Tongue (tissue), 2 donors: Measurements from ENCODE around the gene CPAMD8. TPM values are rescaled to one million over a fixed set of nuclear protein-coding genes. Genes with fewer than 3 reads are reported as not detected.
"Not testable (repeated sequence)": the region's sequence is repeated elsewhere in the genome, so short reads cannot be mapped to it uniquely, and the experiment has no call there.

Experiments
- DNase-seq: peaks from one replicate; pipeline ENCODE4 v3.0.0-alpha.2; 2015
- total RNA-seq: library from RNA; depleted of rRNA; stranded (reverse); fragments of >200 nt; gene quantifications from one replicate; pipeline ENCODE4 v1.2.3, GENCODE V29; 2014

The CPAMD8 gene
- total RNA-seq, 1 donor from 2014 or later, result 6.2 TPM

DNA sequence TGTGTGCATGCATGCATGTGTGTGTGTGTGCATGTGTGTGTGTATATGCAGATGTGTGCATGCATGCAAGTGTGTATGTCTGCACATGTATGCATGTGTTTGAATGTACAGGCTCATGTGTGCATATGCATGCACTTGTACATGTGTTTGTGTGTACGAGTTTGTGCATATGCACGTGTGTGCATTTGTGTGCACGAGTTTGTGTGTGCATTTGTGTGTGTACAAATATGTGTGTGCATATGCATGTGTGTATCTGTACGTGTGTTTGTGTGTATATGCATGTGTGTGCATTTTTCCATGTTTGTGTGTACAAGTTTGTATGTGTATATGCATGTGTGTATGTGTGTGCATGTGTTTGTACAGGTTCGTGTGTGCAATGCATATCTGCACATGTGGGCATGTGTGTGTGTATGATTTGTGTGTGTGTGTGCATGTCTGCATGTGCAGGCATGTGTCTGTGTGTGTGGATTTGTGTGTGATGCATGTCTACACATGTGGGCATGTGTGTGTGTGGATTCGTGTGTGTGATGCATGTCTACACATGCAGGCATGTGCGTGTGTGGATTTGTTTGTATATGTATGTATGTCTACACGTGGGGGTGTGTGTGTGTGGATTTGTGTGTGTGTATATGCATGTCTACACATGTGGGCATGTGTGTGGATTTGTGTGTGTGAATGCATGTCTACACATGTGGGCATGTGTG, 80.7 kb downstream of the CPAMD8 start:
- no peak for DNase-seq

- DNase-seq, result no peak
These were observed 81.3 kb downstream of the CPAMD8 start for GRCh38 chr19:16945364-16945714.

DNA sequence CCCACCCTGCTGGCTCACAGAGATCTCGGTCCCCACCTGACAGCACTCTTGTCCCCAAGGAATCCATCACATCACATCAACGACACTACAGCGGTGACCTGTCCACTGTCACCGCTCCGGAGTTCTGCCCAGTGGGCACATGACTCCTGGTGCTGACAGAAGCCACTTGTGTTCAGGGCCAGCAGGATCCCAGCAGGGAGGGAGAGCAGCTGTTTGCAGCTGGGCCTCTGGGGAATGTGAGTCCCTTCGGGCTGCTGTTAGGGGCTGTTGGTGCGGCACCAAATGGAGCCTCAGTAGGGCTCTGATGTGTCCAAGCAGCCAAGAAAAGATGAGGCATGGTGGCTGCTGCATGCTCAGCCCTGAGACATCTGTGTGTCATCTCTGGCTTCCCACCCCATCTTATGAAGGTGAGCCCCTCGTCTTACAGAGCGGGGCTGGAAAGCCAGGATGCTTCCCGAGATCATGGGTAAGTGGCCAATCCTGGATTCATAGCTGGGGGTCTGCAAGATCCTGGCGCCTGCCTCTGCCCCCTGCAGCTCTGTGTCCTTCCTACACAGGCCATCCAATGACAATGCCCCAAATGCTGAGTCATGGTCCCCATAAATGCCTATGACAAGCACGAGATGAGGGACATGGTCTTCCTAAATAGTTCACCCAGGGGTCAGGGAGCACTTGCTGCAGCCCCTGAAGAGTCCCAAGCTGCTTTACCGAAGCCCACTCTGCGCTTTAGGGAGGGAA, 81.8 kb downstream of the CPAMD8 start:
- DNase-seq, result no peak

GRCh38 chr19:16943942-16944625, 82.5 kb downstream of the CPAMD8 start:
- DNase-seq, result no peak

GRCh38 chr19:16943090-16943489, 83.5 kb downstream of the CPAMD8 start:
- DNase-seq, result not testable (repeated sequence)

DNA sequence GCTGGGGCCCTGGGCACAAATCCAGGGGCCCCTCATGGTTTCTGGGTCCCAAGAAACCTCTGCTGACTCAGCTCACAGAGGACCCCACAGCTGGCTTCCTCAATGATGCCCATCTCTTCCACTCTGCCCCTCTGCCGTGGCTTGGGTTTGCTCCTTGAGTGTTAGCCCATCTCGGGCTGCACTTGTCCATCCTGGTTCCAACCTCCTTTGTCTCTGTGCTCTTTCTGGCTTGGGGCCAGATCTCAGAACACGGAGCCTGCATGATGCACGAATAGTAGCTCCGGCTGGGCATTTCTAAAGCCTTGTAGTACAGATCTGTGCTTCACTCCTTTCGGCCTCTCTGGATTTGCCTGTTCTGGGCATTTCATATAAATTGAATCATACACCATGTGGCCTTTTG, 84.0 kb downstream of the CPAMD8 start:
- no peak for DNase-seq

GRCh38 chr19:16940626-16941025, 86.0 kb downstream of the CPAMD8 start:
- DNase-seq, result no peak

DNA sequence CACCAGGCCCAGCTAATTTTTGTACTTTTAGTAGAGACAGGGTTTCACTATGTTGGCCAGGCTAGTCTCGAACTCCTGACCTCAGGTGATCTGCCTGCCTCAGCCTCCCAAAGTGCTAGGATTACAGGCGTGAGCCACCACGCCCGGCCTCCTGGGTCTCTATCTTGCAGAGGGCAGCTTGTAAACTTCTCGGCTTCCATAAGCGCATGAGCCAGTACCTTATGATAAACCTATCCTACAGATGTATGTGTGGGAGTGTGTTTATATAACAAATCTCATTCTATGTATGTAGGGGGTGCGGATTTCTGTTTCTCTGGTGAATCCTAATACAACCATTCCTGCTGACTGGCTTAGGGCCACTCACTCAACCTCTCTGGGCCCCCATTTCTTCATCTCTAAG, 86.5 kb downstream of the CPAMD8 start:
- not testable (repeated sequence) for DNase-seq

DNA sequence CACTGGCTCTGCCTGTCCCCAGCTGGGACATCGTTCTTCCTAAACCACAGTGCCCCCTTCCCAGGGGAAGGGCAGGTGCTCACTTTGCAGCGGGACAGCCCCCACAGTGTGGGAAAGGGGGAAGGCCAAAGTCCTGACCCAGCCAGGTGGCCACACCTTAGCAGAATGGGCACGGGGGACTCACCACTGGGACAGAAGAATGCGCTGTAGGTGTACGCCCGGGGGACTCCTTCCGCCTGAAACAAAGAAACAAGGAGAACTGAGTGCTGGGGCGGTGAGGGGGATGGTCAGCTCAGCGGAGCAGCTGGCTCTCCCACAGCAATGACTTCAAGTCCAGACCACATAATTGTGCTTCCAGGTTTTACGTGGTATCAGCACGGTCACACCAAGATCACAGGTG, 88.4 kb downstream of the CPAMD8 start:
- DNase-seq, result no peak

- not testable (repeated sequence) for DNase-seq
These were observed 88.8 kb downstream of the CPAMD8 start for GRCh38 chr19:16937796-16938195.

DNA sequence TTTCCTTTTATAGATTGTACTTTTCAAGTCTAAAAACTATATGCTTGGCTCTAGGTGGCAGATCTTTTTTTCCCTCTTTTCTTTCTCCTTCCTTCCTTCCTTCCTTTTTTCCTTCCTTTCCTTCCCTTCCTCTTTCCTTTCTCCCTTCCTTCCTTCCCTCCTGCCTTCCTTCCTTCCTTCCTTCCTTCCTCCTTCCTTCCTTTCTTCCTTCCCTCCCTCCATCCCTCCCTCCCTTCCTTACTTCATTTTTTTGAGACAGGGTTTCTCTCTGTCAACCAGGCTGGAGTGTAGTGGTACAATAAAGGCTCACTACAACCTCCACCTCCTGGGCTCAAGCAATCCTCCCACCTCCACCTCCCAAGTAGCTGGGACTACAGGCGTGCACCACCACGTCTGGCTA, 89.7 kb downstream of the CPAMD8 start:
- no peak for DNase-seq

DNA sequence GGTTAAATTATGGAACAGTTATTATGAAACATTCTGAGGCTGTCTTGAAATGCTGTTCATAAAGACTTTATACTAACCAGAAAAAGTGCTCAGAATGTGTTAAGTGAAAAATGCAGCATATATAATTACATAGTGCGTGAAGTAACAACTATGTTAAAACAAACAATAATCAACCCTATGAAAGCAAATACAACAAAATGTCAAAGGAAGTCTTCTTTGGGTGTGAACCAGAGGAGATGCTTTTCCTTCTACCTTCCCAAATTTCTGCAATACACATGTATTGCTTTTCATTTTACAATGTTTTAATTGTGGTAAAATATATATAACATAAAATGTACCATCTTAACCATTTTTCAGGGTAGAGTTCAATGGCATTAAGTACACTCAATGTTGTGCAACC, 92.1 kb downstream of the CPAMD8 start:
- no peak for DNase-seq

DNA sequence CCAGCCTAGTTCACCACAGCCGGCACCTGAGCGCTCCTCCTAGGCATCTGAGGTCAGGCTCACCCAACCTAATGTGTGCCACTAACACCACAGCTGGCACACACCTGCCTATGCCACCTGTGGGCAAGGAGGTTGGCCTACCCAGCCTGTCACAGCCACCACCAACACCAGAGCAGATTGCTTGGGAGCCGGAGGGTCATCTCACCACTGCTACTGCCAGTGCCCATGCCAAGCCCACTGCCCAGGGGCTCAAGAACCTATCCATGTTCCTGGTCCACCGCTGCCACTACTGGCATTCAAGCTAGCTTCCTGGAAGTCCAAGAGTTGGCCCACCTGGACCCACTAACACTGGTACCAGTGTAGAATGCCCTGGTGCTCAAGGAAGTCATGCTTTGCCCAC, 95.3 kb downstream of the CPAMD8 start:
- DNase-seq, result no peak

DNA sequence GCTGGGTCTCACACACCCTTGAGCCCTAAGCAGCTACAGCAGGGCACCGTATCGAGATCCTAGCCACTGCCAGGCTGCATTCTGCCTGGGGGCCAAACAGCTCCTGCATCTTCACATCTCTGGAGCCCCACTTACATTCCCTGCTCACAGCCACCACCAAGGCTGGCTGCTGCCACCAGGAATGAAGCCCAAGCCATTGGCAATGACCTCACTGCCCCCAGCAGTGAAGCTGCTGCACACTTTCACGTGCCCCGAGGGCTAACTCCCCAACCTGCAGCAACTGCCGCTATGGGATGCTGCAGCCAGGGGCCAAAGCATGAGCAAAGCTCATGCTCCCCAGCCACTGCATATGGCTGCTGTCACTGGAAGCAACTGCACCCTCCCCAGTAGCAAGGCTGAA, 95.9 kb downstream of the CPAMD8 start:
- no peak for DNase-seq

GRCh38 chr19:16928916-16929315, 97.7 kb downstream of the CPAMD8 start:
- no peak for DNase-seq

DNA sequence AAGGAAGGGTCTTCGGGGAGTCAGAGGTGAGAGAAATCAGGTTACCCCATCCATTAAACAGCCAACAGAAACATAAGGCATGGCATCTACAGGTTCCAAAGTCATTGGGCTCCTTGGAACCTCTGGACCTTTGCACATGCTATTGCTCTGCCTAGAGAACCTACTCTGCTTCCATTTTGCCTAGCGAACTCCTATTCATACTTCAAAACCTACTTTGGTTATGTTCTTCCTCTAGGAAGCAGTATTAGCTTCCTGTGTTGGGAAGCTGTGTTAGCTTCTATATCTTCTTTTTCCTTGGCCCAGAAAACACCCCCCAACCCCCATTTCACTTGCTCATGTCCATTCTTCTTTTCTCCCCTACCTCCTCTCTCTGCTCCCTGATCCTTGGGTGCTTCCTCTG, 98.3 kb downstream of the CPAMD8 start:
- no peak for DNase-seq

DNA sequence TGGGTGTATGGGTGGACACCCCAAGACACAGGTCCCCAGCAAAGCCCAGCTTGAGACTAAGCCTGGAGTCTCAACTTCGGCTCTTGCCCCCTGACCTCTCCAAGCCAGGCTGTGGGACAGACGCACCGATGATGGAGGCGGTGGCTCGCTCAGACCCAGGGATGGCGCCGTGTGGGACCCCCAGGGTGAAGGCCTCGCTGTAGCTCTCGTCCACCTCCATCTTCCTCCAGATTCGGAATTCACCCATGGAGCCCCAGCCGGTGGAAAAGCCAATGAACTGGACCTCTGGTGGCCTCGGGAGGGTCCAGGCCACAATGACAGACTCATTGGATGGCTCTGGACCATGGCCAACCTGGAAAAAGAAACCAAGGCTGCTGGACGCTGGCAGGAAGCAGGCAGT, 98.7 kb downstream of the CPAMD8 start:
- DNase-seq, result no peak

- DNase-seq, result no peak
These were observed 103.7 kb downstream of the CPAMD8 start for GRCh38 chr19:16922949-16923348.

GRCh38 chr19:16922592-16922934, 104.0 kb downstream of the CPAMD8 start:
- DNase-seq, result no peak

DNA sequence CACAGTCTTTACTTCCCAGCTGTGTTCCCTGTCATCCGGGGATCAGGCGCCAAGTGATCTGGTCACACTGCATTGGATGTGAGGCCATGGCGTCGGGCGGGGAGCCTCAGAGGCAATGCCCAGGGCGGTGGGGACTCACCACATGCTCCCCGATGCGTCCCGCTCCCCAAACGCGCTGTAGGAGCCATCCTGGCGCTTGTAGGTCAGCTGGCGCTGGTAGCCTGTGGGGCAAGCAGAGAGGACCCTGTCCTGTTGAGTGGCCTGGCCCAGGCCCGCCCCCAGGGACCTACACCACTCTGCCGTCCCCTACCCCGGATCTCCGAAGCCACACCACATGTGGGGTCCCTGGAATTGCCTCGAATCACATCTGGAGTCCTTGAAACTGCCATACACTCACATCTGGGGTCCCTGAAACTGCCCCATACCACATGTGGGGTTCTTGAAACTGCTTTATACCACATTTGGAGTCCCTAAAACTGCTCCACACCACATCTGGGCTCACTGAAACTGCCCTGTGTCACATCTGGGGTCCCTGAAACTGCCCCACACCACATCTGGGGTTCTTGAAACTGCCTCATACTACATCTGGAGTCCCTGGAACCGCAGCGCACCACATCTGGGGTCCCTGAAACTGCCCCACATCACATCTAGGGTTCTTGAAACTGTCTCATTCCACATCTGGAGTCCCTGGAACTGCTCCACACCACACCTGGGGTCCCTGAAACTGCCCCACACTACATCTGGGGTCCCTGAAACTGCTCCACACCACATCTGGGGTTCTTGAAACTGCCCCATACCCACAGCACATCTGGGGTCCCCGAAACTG, 104.6 kb downstream of the CPAMD8 start:
- DNase-seq, result no peak

GRCh38 chr19:16920816-16921529, 105.6 kb downstream of the CPAMD8 start:
- no peak for DNase-seq

- no peak for DNase-seq
These were observed 107.1 kb downstream of the CPAMD8 start for GRCh38 chr19:16919496-16919895.
